Measurements from ENCODE around the gene PTPRA. TPM values are rescaled to one million over a fixed set of nuclear protein-coding genes. Genes with fewer than 3 reads are reported as not detected.
A peak's percentile ranks its signal among the peaks of the same experiment; 100 is the strongest.
"Not testable (repeated sequence)": the region's sequence is repeated elsewhere in the genome, so short reads cannot be mapped to it uniquely, and the experiment has no call there.

The PTPRA gene
- total RNA-seq, 1 donor from 2014 or later: 80.2 TPM

- no peak overlapping the region for H3K4me3 Mint-ChIP-seq (ENCODE audit: unreplicated experiment)
- no peak for TF ChIP-seq CTCF (IDR thresholded peaks at IDR 0.05)
- H3K4me1 Mint-ChIP-seq (ENCODE audit: unreplicated experiment): no peaks in the 10 kb centered on the region
- no peaks in the 10 kb centered on the region for H3K36me3 Mint-ChIP-seq (ENCODE audit: unreplicated experiment)
- H3K27ac Mint-ChIP-seq (ENCODE audit: unreplicated experiment): no peak overlapping the region
- H3K27me3 Mint-ChIP-seq (ENCODE audit: unreplicated experiment): peaks cover 21% of the 10 kb centered on the region
- no peak for DNase-seq (ENCODE audit: extremely low spot score, unreplicated experiment)
- no peaks in the 10 kb centered on the region for H3K9me3 Mint-ChIP-seq (ENCODE audit: unreplicated experiment)
Observed at GRCh38 chr20:3074812-3075211, 201.5 kb downstream of the PTPRA start.

- H3K27ac Mint-ChIP-seq (ENCODE audit: unreplicated experiment); H3K4me1 Mint-ChIP-seq (ENCODE audit: unreplicated experiment); H3K36me3 Mint-ChIP-seq (ENCODE audit: unreplicated experiment); DNase-seq (ENCODE audit: extremely low spot score, unreplicated experiment); H3K9me3 Mint-ChIP-seq (ENCODE audit: unreplicated experiment); H3K4me3 Mint-ChIP-seq (ENCODE audit: unreplicated experiment): not testable (repeated sequence)
- peaks cover 25% of the 10 kb centered on the region for H3K27me3 Mint-ChIP-seq (ENCODE audit: unreplicated experiment)
Observed at GRCh38 chr20:3075315-3075714, 202.0 kb downstream of the PTPRA start.

DNA sequence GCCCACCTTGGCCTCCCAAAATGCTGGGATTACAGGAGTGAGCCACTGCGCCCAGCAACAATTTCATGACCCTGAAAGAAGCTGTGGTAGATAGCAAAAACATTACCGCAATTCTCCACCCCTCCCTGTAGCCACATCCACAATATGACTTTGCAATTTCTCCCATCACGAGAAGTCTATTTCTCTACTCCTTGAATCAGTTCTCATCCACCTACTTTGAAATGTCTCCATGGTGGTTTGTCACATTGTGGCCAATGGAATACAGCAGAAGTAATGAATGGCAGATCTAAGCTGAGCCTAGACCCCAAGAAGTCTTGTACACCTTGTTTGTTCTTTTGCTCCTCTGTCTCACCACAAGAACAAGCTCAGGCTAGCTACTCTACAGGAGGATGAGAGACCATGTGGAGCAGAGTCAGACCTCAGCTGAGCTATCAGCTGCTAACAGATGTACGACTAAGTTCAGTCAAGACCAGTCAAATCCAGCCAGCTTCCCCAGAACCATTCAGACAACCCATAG, 204.4 kb downstream of the PTPRA start:
- Mint-ChIP-seq H3K36me3 (ENCODE audit: unreplicated experiment) (no peaks in the 10 kb centered on the region), H3K9me3 (ENCODE audit: unreplicated experiment) (no peaks in the 10 kb centered on the region), H3K27me3 (ENCODE audit: unreplicated experiment) (peaks cover 44% of the 10 kb centered on the region), H3K27ac (ENCODE audit: unreplicated experiment) (no peak overlapping the region), H3K4me3 (ENCODE audit: unreplicated experiment) (no peak overlapping the region), H3K4me1 (ENCODE audit: unreplicated experiment) (no peaks in the 10 kb centered on the region)
- no peak for DNase-seq (ENCODE audit: extremely low spot score, unreplicated experiment)
- TF ChIP-seq CTCF (IDR thresholded peaks at IDR 0.05): no peak

DNA sequence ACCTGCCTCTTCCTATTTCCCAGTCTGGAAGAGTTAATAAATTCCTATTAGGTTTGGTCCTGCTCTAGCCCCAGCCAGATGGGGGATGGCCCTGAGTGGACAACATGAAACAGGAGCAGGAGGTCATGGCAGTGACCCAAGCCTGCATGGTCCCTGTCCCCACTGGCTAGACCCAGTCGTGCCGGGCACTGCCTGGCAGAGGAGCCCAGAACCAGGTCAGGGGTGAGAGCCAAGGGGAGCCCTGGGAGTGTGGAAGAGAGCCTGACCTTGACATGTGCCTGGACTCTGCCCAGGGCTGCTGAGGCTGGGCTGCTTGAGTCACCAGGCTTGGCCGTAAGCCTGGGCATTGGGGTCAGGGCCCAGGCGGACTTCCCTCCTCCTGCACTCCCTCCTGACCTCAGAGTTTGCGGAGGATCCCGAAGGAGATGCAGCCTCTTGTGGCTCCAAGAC, 207.7 kb downstream of the PTPRA start:
- H3K4me3 Mint-ChIP-seq (ENCODE audit: unreplicated experiment): no peak overlapping the region
- no peak overlapping the region for H3K27ac Mint-ChIP-seq (ENCODE audit: unreplicated experiment)
- no peaks in the 10 kb centered on the region for H3K36me3 Mint-ChIP-seq (ENCODE audit: unreplicated experiment)

DNA sequence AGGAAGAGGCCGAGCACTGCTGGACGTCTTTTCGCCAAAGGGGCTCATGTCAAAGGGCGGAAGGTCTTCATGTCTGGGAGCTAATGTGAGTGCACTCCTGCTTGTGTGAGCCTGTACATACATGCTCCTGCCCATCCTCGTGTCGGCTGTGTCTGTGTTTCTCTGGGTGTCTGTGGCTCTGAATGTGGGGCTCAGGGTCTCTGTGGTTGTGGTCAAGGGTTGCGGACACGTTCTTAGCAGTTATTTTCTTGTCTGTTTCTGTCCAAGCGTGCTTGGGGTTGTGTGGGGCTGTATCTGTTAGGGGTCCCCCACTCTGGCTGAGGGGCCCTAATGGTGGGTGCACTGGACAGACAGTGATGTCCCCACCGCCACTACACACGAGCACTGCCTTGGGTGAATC, 208.4 kb downstream of the PTPRA start:
- no peaks in the 10 kb centered on the region for H3K36me3 Mint-ChIP-seq (ENCODE audit: unreplicated experiment)
- DNase-seq (ENCODE audit: extremely low spot score, unreplicated experiment): no peak
- no peak for TF ChIP-seq CTCF (IDR thresholded peaks at IDR 0.05)
- no peak overlapping the region for H3K27ac Mint-ChIP-seq (ENCODE audit: unreplicated experiment)
- H3K4me1 Mint-ChIP-seq (ENCODE audit: unreplicated experiment): peaks cover 3% of the 10 kb centered on the region
- no peaks in the 10 kb centered on the region for H3K9me3 Mint-ChIP-seq (ENCODE audit: unreplicated experiment)
- peaks cover 57% of the 10 kb centered on the region for H3K27me3 Mint-ChIP-seq (ENCODE audit: unreplicated experiment)
- H3K4me3 Mint-ChIP-seq (ENCODE audit: unreplicated experiment): peak overlapping the region; percentile 44

More for the DNA sequence above, 207.7 kb downstream of the PTPRA start:
- peaks cover 57% of the 10 kb centered on the region for H3K27me3 Mint-ChIP-seq (ENCODE audit: unreplicated experiment)
- no peak for TF ChIP-seq CTCF (IDR thresholded peaks at IDR 0.05)
- H3K9me3 Mint-ChIP-seq (ENCODE audit: unreplicated experiment): no peaks in the 10 kb centered on the region
- no peak for DNase-seq (ENCODE audit: extremely low spot score, unreplicated experiment)
- H3K4me1 Mint-ChIP-seq (ENCODE audit: unreplicated experiment): peaks cover 3% of the 10 kb centered on the region
